ENCODE data around the gene ERICH6B.

DNA sequence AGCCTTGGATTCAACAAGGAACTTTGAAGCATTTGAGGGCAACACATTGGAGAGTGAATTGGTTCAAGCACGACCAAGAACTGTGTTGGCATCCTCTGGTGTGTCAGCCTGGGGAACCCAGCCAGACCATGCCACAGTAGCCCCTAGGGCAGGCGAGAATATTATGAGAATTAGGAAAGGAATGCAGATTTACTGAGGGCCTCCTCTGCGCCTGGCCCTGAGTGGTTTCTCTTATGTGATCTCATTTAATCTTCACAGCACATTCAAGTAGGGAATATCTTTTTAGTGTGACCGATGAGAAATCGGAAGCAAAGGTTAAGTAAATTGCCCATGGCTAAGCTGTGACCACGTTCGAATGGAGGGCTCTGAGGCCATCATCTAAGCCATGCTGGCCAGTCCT is 15.3 kb upstream of the ERICH6B start:
- no peak for TF ChIP-seq POLR2A (IDR thresholded peaks at IDR 0.05)
- TF ChIP-seq, protein P1, sequence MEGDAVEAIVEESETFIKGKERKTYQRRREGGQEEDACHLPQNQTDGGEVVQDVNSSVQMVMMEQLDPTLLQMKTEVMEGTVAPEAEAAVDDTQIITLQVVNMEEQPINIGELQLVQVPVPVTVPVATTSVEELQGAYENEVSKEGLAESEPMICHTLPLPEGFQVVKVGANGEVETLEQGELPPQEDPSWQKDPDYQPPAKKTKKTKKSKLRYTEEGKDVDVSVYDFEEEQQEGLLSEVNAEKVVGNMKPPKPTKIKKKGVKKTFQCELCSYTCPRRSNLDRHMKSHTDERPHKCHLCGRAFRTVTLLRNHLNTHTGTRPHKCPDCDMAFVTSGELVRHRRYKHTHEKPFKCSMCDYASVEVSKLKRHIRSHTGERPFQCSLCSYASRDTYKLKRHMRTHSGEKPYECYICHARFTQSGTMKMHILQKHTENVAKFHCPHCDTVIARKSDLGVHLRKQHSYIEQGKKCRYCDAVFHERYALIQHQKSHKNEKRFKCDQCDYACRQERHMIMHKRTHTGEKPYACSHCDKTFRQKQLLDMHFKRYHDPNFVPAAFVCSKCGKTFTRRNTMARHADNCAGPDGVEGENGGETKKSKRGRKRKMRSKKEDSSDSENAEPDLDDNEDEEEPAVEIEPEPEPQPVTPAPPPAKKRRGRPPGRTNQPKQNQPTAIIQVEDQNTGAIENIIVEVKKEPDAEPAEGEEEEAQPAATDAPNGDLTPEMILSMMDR (IDR thresholded peaks at IDR 0.05): no peak
- TF ChIP-seq POLR2AphosphoS5 (IDR thresholded peaks at IDR 0.05): no peak

All from breast epithelium (tissue), 3 donors.